HEK293 (cell line): Measurements from ENCODE around the gene RIC8A.

ENCODE experiments used
- CTCF ChIA-PET: fragments of 350-600 bp; formaldehyde crosslinking; extraction: SDS; loops from one replicate; lab custom pipeline; 2021; ENCODE audit warnings: antibody characterized with exemption; lab: Yijun Ruan, JAX
- POLR2A ChIA-PET: fragments of 300-600 bp; formaldehyde crosslinking; extraction: SDS; loops from one replicate; lab custom pipeline; 2020; ENCODE audit warnings: antibody characterized with exemption, inconsistent platforms; lab: Yijun Ruan, JAX
- H3K27ac ChIP-seq: fragments of 200-500 bp; sonication (Bioruptor generic); 2 replicates; pipeline ENCODE4 v1.5.1; 2014; ENCODE audit warnings: low read depth, low read length, control low read depth, inconsistent platforms; ENCODE audit errors: extremely low read depth
- H3K36me3 ChIP-seq, 2 experiments: fragments of 200-500 bp in 1 of 2; sonication (Bioruptor generic) in 1 of 2; 1 replicate in 1 of 2; 2 replicates in 1 of 2; pipeline ENCODE4 v1.5.1; 2014 to 2017; ENCODE audit warnings: inconsistent platforms in 2 of 2, low read length in 2 of 2; ENCODE audit not compliant: control insufficient read depth in 2 of 2, insufficient read depth in 1 of 2
- H3K4me1 ChIP-seq: fragments of 200-500 bp; sonication (Bioruptor generic); 2 replicates; pipeline ENCODE4 v1.5.1; 2014; ENCODE audit warnings: mild to moderate bottlenecking, low read length, inconsistent platforms; ENCODE audit not compliant: control insufficient read depth, insufficient read depth
- H3K4me3 ChIP-seq: 2 replicates; pipeline ENCODE4 v1.5.1; 2011; ENCODE audit warnings: low read depth, mild to moderate bottlenecking, control low read depth, low read length, moderate library complexity
- H3K9me3 ChIP-seq: fragments of 200-500 bp; sonication (Bioruptor generic); 2 replicates; pipeline ENCODE4 v1.5.1; 2014; ENCODE audit warnings: low read depth, low read length, inconsistent platforms; ENCODE audit not compliant: control insufficient read depth, insufficient read depth
- FEZF1 ChIP-seq: fragments of 450-650 bp; formaldehyde crosslinking; IDR thresholded peaks from 2 replicates; pipeline ENCODE4 v1.5.1; 2016; ENCODE audit warnings: missing biosample characterization, missing genetic modification characterization
- HOXC10 ChIP-seq: sonication (generic); formaldehyde crosslinking; IDR thresholded peaks from 2 replicates; pipeline ENCODE4 v1.8.1; 2023; ENCODE audit warnings: mild to moderate bottlenecking, missing genetic modification reagents
- IKZF3 ChIP-seq: fragments of 450-650 bp; IDR thresholded peaks from 2 replicates; pipeline ENCODE4 v1.5.0; 2018; ENCODE audit warnings: missing biosample characterization, mild to moderate bottlenecking, missing genetic modification characterization, moderate library complexity
- SETDB1 ChIP-seq: IDR thresholded peaks from one replicate; pipeline ENCODE4 v1.6.1; 2017; ENCODE audit warnings: mild to moderate bottlenecking, low read length, moderate library complexity, mixed read lengths; ENCODE audit not compliant: insufficient read length
- YY1 ChIP-seq: fragments of 450-650 bp; formaldehyde crosslinking; IDR thresholded peaks from 2 replicates; pipeline ENCODE4 v1.5.1; 2018; ENCODE audit warnings: missing biosample characterization, missing genetic modification characterization
- YY2 ChIP-seq: fragments of 450-650 bp; formaldehyde crosslinking; IDR thresholded peaks from 2 replicates; pipeline ENCODE4 v1.5.1; 2016; ENCODE audit warnings: missing biosample characterization, missing genetic modification characterization
- ZFP69B ChIP-seq: fragments of 450-650 bp; formaldehyde crosslinking; IDR thresholded peaks from 2 replicates; pipeline ENCODE4 v1.5.1; 2016; ENCODE audit warnings: missing biosample characterization, missing genetic modification characterization
- ZNF132 ChIP-seq: fragments of 450-650 bp; formaldehyde crosslinking; IDR thresholded peaks from 2 replicates; pipeline ENCODE4 v1.5.1; 2017; ENCODE audit warnings: missing biosample characterization, missing genetic modification characterization, borderline replicate concordance
- ZNF138 ChIP-seq: fragments of 450-650 bp; formaldehyde crosslinking; IDR thresholded peaks from 2 replicates; pipeline ENCODE4 v1.5.1; 2016; ENCODE audit warnings: missing biosample characterization, missing genetic modification characterization, borderline replicate concordance
- ZNF24 ChIP-seq: fragments of 450-650 bp; formaldehyde crosslinking; IDR thresholded peaks from 2 replicates; pipeline ENCODE4 v1.5.1; 2016; ENCODE audit warnings: missing biosample characterization, missing genetic modification characterization
- ZNF248 ChIP-seq: fragments of 450-650 bp; formaldehyde crosslinking; IDR thresholded peaks from 2 replicates; pipeline ENCODE4 v1.5.1; 2017; ENCODE audit warnings: missing biosample characterization, missing genetic modification characterization
- ZNF324 ChIP-seq: fragments of 450-650 bp; formaldehyde crosslinking; IDR thresholded peaks from 2 replicates; pipeline ENCODE4 v1.5.1; 2016; ENCODE audit warnings: missing biosample characterization, missing genetic modification characterization
- ZNF366 ChIP-seq: fragments of 450-650 bp; formaldehyde crosslinking; conservative IDR thresholded peaks from 2 replicates; pipeline ENCODE4 v1.5.1; 2016; ENCODE audit warnings: missing biosample characterization, missing genetic modification characterization
- ZNF544 ChIP-seq: fragments of 450-650 bp; formaldehyde crosslinking; IDR thresholded peaks from 2 replicates; pipeline ENCODE4 v1.5.0; 2017; ENCODE audit warnings: missing biosample characterization, missing genetic modification characterization
- ZNF621 ChIP-seq: fragments of 450-650 bp; formaldehyde crosslinking; IDR thresholded peaks from 2 replicates; pipeline ENCODE4 v1.5.1; 2017; ENCODE audit warnings: missing biosample characterization, missing genetic modification characterization
- ZNF843 ChIP-seq: fragments of 450-650 bp; formaldehyde crosslinking; IDR thresholded peaks from 2 replicates; pipeline ENCODE4 v1.5.1; 2016; ENCODE audit warnings: missing biosample characterization, missing genetic modification characterization
- ZSCAN23 ChIP-seq: fragments of 450-650 bp; formaldehyde crosslinking; IDR thresholded peaks from 2 replicates; pipeline ENCODE4 v1.5.1; 2016; ENCODE audit warnings: missing biosample characterization, missing genetic modification characterization
- ZSCAN30 ChIP-seq: fragments of 450-650 bp; IDR thresholded peaks from 2 replicates; pipeline ENCODE4 v1.5.1; 2018; ENCODE audit warnings: missing biosample characterization, mild to moderate bottlenecking, missing genetic modification characterization, moderate library complexity
- TF ChIP-seq, protein P1 (sequence below): fragments of 450-650 bp; formaldehyde crosslinking; IDR thresholded peaks from 2 replicates; pipeline ENCODE4 v1.5.1; 2017; ENCODE audit warnings: missing biosample characterization, missing genetic modification characterization
- TF ChIP-seq, protein P2 (sequence below): fragments of 450-650 bp; IDR thresholded peaks from 2 replicates; pipeline ENCODE4 v1.5.1; 2018; ENCODE audit warnings: missing biosample characterization, mild to moderate bottlenecking, missing genetic modification characterization
- TF ChIP-seq, protein P3 (sequence below): fragments of 450-650 bp; formaldehyde crosslinking; IDR thresholded peaks from 2 replicates; pipeline ENCODE4; 2016; ENCODE audit warnings: missing biosample characterization, missing genetic modification characterization
- TF ChIP-seq, protein P4 (sequence below): fragments of 450-650 bp; formaldehyde crosslinking; IDR thresholded peaks from 2 replicates; pipeline ENCODE4 v1.5.1; 2016; ENCODE audit warnings: missing biosample characterization, missing genetic modification characterization, low read depth
- TF ChIP-seq, protein P5 (sequence below): fragments of 450-650 bp; formaldehyde crosslinking; IDR thresholded peaks from 2 replicates; pipeline ENCODE4 v1.5.1; 2017; ENCODE audit warnings: missing biosample characterization, missing genetic modification characterization
- TF ChIP-seq, protein P6 (sequence below): fragments of 450-650 bp; formaldehyde crosslinking; IDR thresholded peaks from 2 replicates; pipeline ENCODE4 v1.5.1; 2017; ENCODE audit warnings: missing biosample characterization, mild to moderate bottlenecking, missing genetic modification characterization, moderate library complexity

Gene RIC8A

DNA sequence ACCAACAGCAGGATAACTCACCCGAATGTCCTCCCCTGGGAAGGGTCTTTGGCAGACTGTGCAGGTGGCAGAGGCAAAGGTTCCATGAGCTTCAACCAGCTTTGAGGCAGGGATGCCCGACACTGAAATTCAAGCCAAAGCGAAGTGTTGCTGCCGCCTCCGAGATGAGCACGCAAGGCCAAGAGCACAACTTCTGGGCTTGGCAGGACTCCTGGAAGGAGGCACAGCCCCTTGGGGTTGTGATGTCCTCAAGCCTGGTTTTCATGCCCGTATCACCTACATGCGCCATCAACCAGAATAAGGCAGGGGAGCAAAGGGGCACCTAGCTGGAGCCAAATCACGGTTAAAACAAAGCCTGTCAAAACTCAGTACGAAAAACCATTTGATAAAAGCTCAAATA is 22.9 kb downstream of the RIC8A start:
- H3K27ac ChIP-seq: no peak overlapping the region
- no peak overlapping the region for H3K4me3 ChIP-seq
- H3K4me1 ChIP-seq: no peaks in the 10 kb centered on the region
- TF ChIP-seq, protein P1, sequence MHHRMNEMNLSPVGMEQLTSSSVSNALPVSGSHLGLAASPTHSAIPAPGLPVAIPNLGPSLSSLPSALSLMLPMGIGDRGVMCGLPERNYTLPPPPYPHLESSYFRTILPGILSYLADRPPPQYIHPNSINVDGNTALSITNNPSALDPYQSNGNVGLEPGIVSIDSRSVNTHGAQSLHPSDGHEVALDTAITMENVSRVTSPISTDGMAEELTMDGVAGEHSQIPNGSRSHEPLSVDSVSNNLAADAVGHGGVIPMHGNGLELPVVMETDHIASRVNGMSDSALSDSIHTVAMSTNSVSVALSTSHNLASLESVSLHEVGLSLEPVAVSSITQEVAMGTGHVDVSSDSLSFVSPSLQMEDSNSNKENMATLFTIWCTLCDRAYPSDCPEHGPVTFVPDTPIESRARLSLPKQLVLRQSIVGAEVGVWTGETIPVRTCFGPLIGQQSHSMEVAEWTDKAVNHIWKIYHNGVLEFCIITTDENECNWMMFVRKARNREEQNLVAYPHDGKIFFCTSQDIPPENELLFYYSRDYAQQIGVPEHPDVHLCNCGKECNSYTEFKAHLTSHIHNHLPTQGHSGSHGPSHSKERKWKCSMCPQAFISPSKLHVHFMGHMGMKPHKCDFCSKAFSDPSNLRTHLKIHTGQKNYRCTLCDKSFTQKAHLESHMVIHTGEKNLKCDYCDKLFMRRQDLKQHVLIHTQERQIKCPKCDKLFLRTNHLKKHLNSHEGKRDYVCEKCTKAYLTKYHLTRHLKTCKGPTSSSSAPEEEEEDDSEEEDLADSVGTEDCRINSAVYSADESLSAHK (tag by site-specific recombination): no peak
- TF ChIP-seq, protein P2, sequence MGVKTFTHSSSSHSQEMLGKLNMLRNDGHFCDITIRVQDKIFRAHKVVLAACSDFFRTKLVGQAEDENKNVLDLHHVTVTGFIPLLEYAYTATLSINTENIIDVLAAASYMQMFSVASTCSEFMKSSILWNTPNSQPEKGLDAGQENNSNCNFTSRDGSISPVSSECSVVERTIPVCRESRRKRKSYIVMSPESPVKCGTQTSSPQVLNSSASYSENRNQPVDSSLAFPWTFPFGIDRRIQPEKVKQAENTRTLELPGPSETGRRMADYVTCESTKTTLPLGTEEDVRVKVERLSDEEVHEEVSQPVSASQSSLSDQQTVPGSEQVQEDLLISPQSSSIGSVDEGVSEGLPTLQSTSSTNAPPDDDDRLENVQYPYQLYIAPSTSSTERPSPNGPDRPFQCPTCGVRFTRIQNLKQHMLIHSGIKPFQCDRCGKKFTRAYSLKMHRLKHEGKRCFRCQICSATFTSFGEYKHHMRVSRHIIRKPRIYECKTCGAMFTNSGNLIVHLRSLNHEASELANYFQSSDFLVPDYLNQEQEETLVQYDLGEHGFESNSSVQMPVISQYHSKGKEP (tag by site-specific recombination): no peak
- no peak for TF ChIP-seq ZNF132
- TF ChIP-seq, protein P3, sequence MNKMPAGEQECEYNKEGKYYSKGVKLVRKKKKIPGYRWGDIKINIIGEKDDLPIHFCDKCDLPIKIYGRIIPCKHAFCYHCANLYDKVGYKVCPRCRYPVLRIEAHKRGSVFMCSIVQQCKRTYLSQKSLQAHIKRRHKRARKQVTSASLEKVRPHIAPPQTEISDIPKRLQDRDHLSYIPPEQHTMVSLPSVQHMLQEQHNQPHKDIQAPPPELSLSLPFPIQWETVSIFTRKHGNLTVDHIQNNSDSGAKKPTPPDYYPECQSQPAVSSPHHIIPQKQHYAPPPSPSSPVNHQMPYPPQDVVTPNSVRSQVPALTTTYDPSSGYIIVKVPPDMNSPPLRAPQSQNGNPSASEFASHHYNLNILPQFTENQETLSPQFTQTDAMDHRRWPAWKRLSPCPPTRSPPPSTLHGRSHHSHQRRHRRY (tag by site-specific recombination): no peak
- no peak for TF ChIP-seq ZNF24 (tag by site-specific recombination)
- no peak for TF ChIP-seq ZNF544 (tag by site-specific recombination)
- TF ChIP-seq IKZF3 (tag by site-specific recombination): no peak
- TF ChIP-seq, protein P4, sequence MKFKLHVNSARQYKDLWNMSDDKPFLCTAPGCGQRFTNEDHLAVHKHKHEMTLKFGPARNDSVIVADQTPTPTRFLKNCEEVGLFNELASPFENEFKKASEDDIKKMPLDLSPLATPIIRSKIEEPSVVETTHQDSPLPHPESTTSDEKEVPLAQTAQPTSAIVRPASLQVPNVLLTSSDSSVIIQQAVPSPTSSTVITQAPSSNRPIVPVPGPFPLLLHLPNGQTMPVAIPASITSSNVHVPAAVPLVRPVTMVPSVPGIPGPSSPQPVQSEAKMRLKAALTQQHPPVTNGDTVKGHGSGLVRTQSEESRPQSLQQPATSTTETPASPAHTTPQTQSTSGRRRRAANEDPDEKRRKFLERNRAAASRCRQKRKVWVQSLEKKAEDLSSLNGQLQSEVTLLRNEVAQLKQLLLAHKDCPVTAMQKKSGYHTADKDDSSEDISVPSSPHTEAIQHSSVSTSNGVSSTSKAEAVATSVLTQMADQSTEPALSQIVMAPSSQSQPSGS (tag by site-specific recombination): no peak
- TF ChIP-seq ZNF248 (tag by site-specific recombination): no peak
- TF ChIP-seq YY2 (tag by site-specific recombination): no peak
- no peak for TF ChIP-seq ZNF621 (tag by site-specific recombination)
- no peak for TF ChIP-seq ZNF138
- TF ChIP-seq, protein P5, sequence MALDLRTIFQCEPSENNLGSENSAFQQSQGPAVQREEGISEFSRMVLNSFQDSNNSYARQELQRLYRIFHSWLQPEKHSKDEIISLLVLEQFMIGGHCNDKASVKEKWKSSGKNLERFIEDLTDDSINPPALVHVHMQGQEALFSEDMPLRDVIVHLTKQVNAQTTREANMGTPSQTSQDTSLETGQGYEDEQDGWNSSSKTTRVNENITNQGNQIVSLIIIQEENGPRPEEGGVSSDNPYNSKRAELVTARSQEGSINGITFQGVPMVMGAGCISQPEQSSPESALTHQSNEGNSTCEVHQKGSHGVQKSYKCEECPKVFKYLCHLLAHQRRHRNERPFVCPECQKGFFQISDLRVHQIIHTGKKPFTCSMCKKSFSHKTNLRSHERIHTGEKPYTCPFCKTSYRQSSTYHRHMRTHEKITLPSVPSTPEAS (tag by site-specific recombination): no peak
- no peak for TF ChIP-seq ZFP69B
- TF ChIP-seq, all 188 proteins: peak for 0
- CTCF ChIA-PET: interaction anchor here (0.7 to 1.5 kb wide), 2 partner anchors 20 to 125 kb away, joined by 3 to 4 read pairs; no protein-coding TSS in a partner anchor
- POLR2A ChIA-PET: interaction anchor here (1.6 kb wide), 1 partner anchor 23 kb away, joined by 11 read pairs; the partner anchor contains the start of genes BET1L and RIC8A
- Histone ChIP-seq H3K9me3 (no peaks in the 10 kb centered on the region), H3K36me3 (peaks cover 0 to 17% of the 10 kb centered on the region in 2 experiments; a peak in 2 of 3 replicates)

DNA sequence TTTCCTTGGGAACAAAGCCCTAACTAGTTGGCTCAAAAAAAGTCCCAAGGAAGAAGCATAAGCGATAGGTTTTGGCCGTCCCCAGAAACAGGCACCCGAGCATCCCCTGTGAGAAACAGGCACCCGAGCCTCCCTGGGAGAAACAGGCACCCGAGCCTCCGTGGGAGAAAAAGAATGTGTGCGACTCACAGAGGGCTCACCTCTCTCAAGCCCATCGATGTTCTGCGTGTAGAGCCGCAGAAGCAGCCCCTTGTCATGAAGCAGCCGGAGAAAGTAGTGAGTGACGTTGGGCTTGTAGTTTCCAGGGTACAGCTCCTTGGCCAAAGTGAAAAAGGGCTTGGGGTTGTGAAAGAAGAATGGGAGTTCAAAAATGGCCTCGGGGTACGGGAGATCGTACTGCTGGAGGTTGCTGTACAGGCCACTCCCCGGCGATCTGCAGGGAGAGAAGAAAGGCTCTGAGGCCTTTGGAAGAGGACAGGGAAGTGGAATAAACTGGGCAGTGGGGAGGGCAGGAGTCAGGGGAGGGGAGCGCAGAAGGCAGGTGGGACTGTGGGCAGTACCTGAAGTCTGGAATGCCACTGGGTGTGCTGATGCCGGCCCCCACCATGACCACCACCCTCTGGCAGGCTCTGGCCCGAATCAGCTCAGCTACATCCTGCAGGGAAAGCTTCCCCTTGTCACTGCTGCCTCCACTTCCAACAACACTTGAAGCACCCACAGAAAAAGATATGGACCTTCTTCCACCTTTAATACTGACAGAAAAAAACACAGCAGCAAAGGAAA is 25.5 kb downstream of the RIC8A start:
- H3K4me3 ChIP-seq: no peak overlapping the region
- CTCF ChIA-PET: interaction anchor here (1.7 kb wide), 1 partner anchor 17 kb away, joined by 5 read pairs; no protein-coding TSS in a partner anchor
- H3K36me3 ChIP-seq: peaks cover 0 to 17% of the 10 kb centered on the region in 2 experiments; a peak in 2 of 3 replicates
- POLR2A ChIA-PET: interaction anchor here (0.6 kb wide), 1 partner anchor 14 kb away, joined by 4 read pairs; no protein-coding TSS in a partner anchor
- no peak overlapping the region for H3K27ac ChIP-seq
- no peaks in the 10 kb centered on the region for H3K9me3 ChIP-seq
- H3K4me1 ChIP-seq: no peaks in the 10 kb centered on the region
- TF ChIP-seq, protein P6, sequence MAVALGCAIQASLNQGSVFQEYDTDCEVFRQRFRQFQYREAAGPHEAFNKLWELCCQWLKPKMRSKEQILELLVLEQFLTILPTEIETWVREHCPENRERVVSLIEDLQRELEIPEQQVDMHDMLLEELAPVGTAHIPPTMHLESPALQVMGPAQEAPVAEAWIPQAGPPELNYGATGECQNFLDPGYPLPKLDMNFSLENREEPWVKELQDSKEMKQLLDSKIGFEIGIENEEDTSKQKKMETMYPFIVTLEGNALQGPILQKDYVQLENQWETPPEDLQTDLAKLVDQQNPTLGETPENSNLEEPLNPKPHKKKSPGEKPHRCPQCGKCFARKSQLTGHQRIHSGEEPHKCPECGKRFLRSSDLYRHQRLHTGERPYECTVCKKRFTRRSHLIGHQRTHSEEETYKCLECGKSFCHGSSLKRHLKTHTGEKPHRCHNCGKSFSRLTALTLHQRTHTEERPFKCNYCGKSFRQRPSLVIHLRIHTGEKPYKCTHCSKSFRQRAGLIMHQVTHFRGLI: no peak
- TF ChIP-seq YY1 (tag by site-specific recombination): no peak
- TF ChIP-seq ZNF843 (tag by site-specific recombination): no peak
- no peak for TF ChIP-seq ZNF324
- no peak for TF ChIP-seq ZSCAN23 (tag by site-specific recombination)
- TF ChIP-seq SETDB1: no peak
- TF ChIP-seq HOXC10: no peak
- TF ChIP-seq ZNF366: no peak
- no peak for TF ChIP-seq FEZF1 (tag by site-specific recombination)
- TF ChIP-seq ZSCAN30: no peak
